ENCODE measurements around the gene TARDBP. TPM values are rescaled to one million over a fixed set of nuclear protein-coding genes. Genes with fewer than 3 reads are reported as not detected.
A peak's percentile ranks its signal among the peaks of the same experiment; 100 is the strongest.
"Not testable (repeated sequence)": the region's sequence is repeated elsewhere in the genome, so short reads cannot be mapped to it uniquely, and the experiment has no call there.

The TARDBP gene
- total RNA-seq, 1 experiment from 2014 or later: 67.2 TPM

DNA sequence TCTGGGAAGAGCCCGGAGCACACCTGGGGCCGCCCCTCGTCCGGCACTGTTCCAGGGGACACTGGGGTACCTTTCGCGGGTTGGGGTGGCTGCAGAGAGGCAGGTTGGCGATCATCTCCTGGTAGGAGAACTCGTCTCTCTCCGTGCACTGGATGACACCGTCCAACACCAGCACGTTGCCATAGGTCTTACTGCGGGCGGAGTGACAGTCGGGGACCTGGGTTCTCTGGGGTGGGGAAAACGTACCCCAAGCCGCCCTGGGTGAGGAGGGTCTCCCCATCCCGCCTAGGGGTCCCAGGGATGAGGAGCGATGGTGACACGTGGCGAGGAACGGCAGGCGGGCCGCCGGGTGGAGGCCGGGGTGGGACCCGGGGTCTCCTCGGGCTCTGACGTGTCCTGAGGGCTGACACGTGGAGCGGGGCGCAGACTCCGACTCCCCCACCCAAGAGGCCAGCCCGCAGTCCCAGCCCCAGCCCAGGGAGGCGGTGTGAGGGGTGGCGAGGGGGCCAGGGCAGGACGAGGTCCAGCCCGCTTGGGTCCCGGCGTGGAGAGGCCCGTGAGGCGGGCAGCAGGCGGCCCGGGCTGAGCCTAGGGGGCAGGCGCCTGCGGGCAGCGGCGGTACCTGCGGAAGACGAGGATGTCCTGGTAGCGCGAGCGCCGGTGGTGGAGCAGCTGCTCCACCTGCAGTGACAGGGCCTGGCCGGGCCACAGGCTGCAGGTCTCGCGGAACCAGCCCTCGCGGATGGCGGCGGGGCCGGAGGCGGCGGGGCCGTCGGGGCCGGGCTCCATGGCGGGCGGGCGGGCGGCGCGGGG is 46.9 kb downstream of the TARDBP start:
- DNase-seq (ENCODE audit: low spot score): no peak

DNA sequence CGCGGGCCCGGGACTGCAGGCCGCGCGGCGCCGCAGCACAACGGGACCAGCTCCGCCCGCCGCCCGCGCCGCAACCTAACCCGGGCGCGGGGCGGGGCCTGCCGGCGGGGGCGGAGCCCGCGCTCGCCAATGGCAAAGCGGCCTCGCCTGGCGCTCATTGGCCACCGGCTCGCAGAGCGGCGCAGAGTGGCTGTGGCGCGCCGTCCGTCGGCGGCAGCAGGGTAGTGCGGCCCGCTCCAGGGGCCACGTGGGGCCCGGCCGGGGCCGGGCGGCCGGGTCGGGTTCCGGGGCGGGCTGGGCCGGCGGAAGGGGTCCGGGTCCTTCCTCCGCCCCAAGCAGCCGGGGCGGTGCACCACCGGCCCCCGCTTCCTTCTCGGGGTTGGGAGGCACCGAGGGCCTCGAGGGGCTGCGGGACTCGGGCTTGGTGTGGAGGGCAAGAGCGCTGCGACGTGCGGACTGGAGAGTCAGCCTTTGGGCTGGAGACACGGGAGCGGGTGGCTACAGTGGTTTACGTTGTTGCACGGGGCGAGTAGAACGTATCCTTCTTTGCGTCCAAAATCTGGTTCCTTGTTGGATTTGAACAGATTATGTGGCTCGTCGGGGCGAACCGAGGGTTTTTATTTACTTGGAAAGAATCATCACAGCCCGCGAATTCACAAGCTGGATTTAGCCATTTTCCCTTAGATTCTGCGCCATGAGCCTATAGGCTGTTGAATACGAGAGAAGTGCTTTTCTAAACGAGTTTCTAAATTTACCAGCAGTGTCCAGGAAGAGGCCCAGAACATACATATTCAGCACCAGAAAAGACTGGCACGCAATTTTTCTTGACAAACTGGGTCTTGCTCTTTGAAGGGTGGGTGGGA is 47.7 kb downstream of the TARDBP start, which contains the start of gene SRM:
Gene SRM, minus strand, starts transcription at position 51 of the 863 bp plus-strand sequence. CDS start 75 bp downstream, outside the sequence.
- DNase-seq (ENCODE audit: low spot score): peak; percentile 83

DNA sequence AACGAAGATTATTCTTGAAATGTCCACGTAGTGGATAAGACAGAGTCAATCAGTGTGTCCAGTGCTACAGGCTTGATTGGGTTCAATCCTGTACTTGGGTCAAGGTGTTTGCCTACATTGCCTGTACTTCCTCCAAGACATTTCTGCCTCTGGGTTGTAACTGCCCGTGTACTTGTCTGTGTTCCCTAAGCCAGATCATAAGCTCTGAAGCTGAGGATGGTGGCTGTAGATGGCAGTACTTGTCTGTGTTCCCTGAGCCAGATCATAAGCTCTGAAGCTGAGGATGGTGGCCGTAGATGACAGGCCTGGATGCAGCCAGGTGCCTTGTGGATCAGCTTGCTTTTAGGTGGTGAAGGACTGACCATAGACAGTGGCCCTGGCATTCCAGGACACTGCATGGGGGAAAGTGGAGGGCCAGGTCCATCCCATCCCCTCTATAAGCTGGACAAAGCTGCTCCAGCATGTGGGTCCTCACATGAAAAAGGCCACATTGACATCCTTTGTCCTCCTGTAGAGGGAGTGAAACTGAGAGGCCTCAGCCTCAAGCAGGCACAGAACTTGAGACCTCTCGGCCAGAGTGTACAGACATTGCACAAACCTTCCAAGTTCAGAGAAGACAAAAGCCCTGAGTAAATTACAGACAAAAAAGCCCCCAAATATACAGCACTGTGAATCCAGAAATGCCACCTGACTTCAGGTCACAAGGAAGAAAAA is 49.4 kb downstream of the TARDBP start:
- DNase-seq (ENCODE audit: low spot score): no peak

DNA sequence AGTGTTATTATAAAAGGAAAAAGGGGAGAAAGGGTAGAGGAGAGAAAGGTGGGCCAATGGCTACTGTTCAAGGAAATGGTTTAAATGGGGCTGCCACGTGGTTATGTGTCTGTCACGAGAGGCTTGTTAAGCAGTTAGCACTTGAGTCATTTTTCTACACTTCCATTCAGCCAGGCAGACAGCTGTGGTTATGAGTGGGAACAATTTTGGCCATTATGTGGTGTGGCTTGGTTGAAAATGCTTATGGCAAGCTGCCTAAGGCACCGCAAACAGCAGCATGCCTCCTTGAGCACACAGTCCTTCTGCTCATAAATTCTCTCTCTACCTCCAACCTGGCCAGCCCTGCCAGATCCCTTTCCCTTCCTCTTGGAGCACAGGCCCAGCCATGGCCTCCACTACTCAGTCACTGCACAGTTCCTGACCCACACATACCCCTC is 50.5 kb downstream of the TARDBP start:
- DNase-seq (ENCODE audit: low spot score): peak; percentile 79

DNA sequence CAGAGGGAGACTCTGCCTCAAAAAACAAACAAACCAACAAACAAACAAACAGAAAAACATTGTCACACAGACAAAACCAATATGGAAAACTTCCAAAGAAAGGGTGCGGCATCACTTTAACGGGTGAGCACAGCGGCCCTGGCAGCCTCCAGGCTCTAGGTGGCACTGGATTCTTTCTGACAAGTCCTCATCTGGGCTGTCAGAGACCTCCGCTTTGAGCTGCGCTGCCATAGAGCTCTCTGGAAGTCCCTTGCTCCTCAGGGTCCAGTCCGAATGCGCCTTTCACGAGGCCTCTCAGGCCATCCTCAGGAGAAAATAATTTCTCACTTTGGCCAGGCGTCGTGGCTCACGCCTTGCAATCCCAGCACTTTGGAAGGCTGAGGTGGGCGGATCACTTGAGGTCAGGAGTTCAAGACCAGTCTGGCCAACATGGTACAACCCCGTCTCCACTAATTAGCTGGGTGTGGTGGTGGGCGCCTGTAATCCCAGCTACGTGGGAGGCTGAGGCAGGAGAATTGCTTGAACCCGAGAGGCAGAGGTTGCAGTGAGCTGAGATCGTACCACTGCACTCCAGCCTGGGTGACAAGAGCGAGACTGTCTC is 51.6 kb downstream of the TARDBP start:
- DNase-seq (ENCODE audit: low spot score): not testable (repeated sequence)

DNA sequence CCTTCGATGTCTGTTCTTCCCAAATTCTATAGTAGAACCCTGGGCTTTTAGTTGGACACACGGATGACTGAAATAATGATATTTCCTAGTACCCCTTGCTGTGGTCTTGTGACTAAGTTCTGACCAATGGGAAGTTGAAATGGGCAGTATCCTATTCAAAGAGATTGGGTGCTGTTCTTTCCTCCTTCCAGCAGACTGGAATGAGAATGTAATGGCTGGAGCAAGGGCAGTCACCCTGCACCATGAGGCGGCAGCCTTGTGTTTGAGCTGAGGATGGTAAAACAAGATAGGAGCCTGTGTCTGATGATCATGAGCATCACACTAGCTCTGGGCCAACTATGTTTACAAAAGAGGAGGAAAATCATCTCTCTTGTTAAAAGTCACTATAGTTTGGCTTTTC is 52.5 kb downstream of the TARDBP start:
- DNase-seq (ENCODE audit: low spot score): no peak

DNA sequence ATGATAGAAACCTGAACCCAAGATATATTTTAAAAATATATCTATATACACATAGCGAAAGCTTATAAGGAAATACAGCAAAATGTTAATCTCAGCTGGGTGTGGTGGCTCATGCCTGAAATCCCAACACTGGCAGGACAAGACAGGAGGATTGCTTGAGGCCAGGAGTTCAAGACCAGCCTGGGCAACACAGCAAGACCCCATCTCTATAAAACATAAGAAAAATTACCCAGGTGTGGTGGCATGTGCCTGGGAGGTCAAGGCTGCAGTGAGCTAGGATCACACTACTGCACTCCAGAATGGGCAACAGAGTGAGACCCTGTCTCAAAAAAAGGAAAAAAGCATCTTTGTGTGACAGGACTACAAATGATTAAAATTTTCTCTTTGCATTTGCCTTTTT is 53.3 kb downstream of the TARDBP start:
- no peak for DNase-seq (ENCODE audit: low spot score)

DNA sequence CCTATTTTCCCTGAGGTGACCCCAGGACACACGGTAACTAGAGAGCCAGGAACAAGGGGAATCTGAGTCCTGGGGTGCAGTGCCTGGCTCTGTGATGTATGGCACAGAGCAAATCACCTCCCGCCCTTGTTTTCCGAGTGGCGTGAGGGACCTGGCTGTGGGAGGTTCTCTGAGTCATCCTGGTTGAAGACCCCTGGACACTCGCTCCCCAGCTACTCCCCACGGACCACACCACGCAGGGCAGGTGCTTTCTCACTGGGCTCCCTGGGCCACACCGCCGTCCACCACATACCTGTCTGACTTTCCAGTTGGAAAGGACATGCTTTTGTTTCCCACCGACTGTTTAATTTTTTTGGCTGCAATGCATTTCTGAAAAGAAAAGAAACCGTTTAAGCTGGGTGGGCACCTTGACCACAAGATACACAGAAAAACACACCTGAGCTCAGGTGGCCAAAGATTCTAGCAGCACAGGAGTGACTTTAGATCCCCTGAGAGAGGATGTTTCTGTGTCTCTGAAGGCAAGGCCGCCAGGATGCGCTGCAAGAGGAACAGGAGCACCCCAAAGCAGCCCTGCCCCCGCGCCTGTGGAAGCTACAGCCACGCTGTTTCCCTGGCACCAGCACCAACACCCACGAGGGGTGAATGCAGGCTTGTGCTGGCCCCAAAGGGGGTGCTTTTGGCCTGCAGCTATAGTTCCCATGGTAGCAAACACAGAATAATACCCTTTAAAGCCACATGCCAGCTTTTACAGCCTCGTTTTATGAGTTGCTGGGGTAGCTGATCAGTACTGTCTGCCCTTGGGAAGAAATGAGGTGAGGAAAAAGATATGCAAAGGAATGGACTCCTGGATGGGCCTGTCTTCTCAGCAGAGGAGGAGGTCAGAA is 55.5 kb downstream of the TARDBP start:
- DNase-seq (ENCODE audit: low spot score): no peak

DNA sequence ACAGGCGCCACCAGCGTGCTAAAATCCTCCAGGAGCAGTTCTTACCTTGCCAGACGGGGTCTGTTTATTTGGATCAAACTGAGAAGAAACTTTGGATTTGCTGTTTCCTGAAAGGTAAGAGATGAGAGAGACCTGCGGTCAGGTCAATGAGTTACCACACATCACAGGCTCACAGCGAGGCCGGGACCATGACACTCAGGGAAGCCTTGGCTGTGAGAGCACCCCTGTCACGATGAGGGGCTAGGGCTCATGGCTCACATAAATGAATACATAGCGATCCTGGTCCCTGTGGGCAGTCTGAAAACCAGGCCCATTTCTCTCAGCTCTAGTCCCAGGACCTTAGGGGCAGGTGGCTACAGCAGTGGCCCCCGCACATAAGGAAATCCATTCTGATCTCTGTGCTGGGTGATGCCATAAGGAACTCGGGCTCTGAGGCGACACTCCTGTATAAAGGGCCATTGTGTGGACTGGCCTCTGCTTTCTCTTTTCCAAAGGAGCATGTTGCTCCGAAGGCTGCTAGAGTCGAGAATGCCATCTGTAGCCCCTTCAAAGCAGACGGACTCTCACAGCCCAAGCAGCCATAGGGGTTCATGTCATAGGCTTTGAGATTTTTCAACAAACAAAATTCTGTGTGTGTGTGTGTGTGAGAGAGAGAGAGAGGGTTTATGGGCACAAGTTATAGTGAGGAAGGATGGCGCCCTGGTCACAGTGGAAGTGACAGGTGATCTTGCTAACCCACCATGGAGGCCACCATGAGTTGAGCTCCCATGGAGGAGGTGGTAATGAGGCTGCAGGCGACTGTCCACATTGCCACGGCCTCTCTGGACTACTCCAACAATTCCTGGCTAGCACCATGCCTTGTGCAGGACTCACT is 56.4 kb downstream of the TARDBP start:
- no peak for DNase-seq (ENCODE audit: low spot score)

DNA sequence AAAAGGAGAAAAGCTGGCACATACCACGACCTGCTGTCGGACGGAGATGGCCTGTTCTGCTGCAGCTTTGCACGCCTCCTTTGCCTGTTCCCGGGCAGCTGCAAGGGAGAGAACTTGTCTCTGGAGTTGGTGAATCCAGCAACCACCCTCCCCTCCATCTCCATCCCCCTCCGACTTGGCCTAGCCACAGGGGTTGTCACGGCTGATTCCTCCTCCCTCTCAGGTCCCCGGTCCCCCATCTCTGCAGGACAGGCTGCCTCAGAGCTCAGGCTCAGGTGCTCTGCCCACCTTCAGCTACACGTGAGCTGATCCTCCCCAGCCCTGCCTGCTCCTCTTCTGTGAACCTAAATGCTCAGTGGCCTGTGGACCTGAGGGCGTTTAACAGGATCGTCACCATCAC is 58.4 kb downstream of the TARDBP start:
- no peak for DNase-seq (ENCODE audit: low spot score)

DNA sequence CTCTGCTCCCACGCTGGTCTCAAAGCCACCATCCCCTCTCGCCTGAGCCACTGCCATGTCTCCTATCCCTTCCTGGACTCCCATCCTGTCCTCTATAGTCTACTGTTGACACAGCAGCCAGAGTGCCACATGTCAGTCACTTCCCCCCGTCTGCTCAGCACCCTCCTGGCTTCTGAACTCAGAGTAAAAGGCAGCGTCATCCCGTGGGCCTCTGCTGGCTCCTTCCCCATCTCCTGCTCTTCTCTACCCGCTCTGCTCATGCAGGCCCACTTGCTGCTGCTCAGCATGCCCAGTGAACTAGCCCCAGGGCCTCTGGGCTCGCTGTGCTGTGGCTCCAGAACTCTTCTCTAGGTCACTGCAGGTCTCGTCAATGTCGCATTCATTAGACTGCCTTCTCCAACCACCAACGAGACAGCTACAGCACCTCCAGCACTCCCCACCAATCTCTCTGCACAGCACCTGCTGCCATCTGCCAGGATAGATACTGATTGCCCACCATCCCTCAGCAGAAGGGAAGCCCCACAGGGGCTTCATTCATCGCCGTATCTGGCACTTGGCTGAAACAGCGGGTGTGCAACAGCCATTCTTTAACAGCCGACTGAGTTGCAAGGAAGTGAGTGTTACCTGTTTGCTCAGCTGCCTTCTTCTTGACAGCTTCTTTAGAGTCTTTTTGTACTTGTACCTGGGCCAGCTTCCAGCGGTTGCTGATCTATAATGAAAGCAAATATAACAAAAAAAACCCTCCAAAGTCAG is 59.2 kb downstream of the TARDBP start:
- no peak for DNase-seq (ENCODE audit: low spot score)

DNA sequence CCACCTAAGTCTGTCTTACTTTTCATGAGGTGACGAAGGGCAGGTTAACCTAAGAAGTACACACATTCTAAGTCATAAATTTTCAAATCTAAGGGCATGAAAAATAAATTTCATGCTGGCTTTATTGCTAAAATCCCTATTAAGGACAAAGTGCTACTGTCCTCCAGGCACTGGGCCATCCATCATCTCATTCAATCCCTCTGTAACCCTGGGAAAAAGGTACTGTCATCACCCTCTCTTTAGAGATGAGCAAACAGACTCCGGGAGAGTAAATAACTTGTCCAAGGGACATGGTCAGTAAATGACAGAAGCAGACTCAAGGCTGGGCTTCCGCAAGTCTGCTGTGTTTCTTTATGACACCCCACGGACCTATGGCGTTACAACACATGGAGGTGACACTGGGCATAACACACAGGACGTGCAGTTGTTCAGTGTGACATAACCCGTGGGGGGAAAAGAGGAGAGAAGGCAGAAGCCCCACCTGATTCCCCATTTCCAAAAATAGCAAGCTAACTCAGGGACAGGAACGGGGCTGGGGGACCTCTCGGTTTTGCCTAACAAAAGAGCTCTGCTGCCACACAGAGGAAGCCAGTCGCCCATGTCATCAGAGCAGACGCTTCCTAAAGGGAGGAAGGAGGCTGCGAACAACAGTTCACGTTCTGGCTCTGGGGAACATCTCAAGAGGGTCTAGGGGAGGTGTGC is 59.9 kb downstream of the TARDBP start:
- no peak for DNase-seq (ENCODE audit: low spot score)

DNA sequence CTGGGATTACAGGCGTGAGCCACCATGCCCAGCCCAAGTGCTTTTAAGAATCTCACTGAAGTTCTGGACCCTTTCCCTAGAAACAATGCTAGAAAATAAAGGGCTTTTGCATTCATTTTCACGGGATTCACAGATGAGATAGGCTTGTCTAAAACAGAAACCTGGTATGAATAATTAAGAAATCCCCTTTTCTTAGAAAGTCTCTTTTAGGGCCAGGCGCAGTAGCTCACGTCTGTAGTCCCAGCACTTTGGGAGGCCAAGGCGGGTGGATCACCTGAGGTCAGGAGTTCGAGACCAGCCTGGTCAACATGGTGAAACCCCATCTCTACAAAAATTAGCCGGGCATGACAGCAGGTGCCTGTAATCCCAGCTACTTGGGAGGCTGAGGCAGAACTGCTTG is 60.9 kb downstream of the TARDBP start:
- DNase-seq (ENCODE audit: low spot score): not testable (repeated sequence)

Other genes with a start within 250 kb of the TARDBP start
- gene CASZ1, start 216.0 kb upstream of the TARDBP start, total RNA-seq (2014; rRNA removed; shearing (Covaris generic)): 0.17 TPM in 1 of 2 replicates, not detected in the other
- gene MASP2, start 34.6 kb downstream of the TARDBP start, total RNA-seq (2014; rRNA removed; shearing (Covaris generic)): not detected in 2 replicates
- gene SRM, start 47.4 kb downstream of the TARDBP start, total RNA-seq (2014; rRNA removed; shearing (Covaris generic)): 28.1 and 30.4 TPM in 2 replicates
- gene EXOSC10, start 87.2 kb downstream of the TARDBP start, total RNA-seq (2014; rRNA removed; shearing (Covaris generic)): 45.3 and 48.5 TPM in 2 replicates
- gene ANGPTL7, start 176.7 kb downstream of the TARDBP start, total RNA-seq (2014; rRNA removed; shearing (Covaris generic)): not detected in 2 replicates
- 28.2 and 34.6 TPM in 2 replicates for gene MTOR, start 249.9 kb downstream of the TARDBP start, total RNA-seq (2014; rRNA removed; shearing (Covaris generic))